ENCODE results near the gene PTGES3L.
"Not testable (repeated sequence)": the region's sequence is repeated elsewhere in the genome, so short reads cannot be mapped to it uniquely, and the experiment has no call there.

PTGES3L gene

GRCh38 chr17:42919522-42920077, 60.3 kb downstream of the PTGES3L start:
- not testable (repeated sequence) for DNase-seq (ENCODE audit: low read depth in 2 of 2)

- no peak for DNase-seq (ENCODE audit: low read depth in 2 of 2)
These were observed 60.9 kb downstream of the PTGES3L start for GRCh38 chr17:42918902-42919521.
